ENCODE results near the gene HIRA. TPM values are rescaled to one million over a fixed set of nuclear protein-coding genes. Genes with fewer than 3 reads are reported as not detected.

Gene HIRA
- total RNA-seq, 2 donors from 2014 or later, result 10.6 to 12.9 TPM

GRCh38 chr22:19473578-19473977 is 42.0 kb upstream of the HIRA start:
- no peaks in the 10 kb centered on the region for H3K27me3 ChIP-seq
- no peak for DNase-seq
- no peak for ATAC-seq
- peaks cover 0 to 25% of the 10 kb centered on the region in 2 donors for H3K36me3 ChIP-seq (replicated peaks in 1 of 2; ENCODE audit: insufficient read depth in 1 of 2, low read depth in 2 of 2)
- no peak overlapping the region for H3K27ac ChIP-seq
- peaks cover 12% of the 10 kb centered on the region for H3K4me1 ChIP-seq
- WGBS, 2 donors, result 70 to 79% methylated on average over 3 of the region's 3 CpGs
- intact Hi-C loops (cut with DNase I), result no loop called here
- H3K9me3 ChIP-seq, result no peaks in the 10 kb centered on the region
- TF ChIP-seq CTCF (IDR thresholded peaks at IDR 0.05), result no peak
- TF ChIP-seq POLR2A (IDR thresholded peaks at IDR 0.05), result no peak
- no peak overlapping the region for H3K4me3 ChIP-seq

GRCh38 chr22:19472233-19472632 is 40.7 kb upstream of the HIRA start:
- peaks cover 2% of the 10 kb centered on the region for H3K4me1 ChIP-seq
- H3K9me3 ChIP-seq, result no peaks in the 10 kb centered on the region
- peaks cover 0 to 35% of the 10 kb centered on the region in 2 donors for H3K36me3 ChIP-seq (replicated peaks in 1 of 2; ENCODE audit: insufficient read depth in 1 of 2, low read depth in 2 of 2)
- H3K4me3 ChIP-seq, result no peak overlapping the region
- TF ChIP-seq POLR2A (IDR thresholded peaks at IDR 0.05) (no peak), CTCF (IDR thresholded peaks at IDR 0.05) (no peak)
- intact Hi-C loops (cut with DNase I), result no loop called here
- no peak overlapping the region for H3K27ac ChIP-seq
- 88 to 93% methylated on average over 8 of the region's 8 CpGs for WGBS, 2 donors
- ATAC-seq (no peak), DNase-seq (no peak)
- H3K27me3 ChIP-seq, result no peaks in the 10 kb centered on the region

GRCh38 chr22:19471572-19471971 is 40.0 kb upstream of the HIRA start:
- DNase-seq (no peak), ATAC-seq (no peak)
- intact Hi-C loops (cut with DNase I), result no loop called here
- H3K4me3 ChIP-seq, result no peak overlapping the region
- H3K36me3 ChIP-seq (replicated peaks in 1 of 2; ENCODE audit: insufficient read depth in 1 of 2, low read depth in 2 of 2), result peaks cover 0 to 40% of the 10 kb centered on the region in 2 donors
- H3K4me1 ChIP-seq, result no peaks in the 10 kb centered on the region
- no peak overlapping the region for H3K27ac ChIP-seq
- 86% methylated on average over 9 to 11 of the region's 11 CpGs for WGBS, 2 donors
- no peak for TF ChIP-seq CTCF (IDR thresholded peaks at IDR 0.05)
- TF ChIP-seq POLR2A (IDR thresholded peaks at IDR 0.05), result no peak
- H3K27me3 ChIP-seq, result no peaks in the 10 kb centered on the region
- H3K9me3 ChIP-seq, result no peaks in the 10 kb centered on the region

- ATAC-seq (no peak), DNase-seq (no peak)
- no peak overlapping the region for H3K27ac ChIP-seq
- no peaks in the 10 kb centered on the region for H3K4me1 ChIP-seq
- H3K27me3 ChIP-seq, result no peaks in the 10 kb centered on the region
- H3K4me3 ChIP-seq, result no peak overlapping the region
- 70 to 100% methylated on average over 1 to 2 of the region's 2 CpGs for WGBS, 2 donors
- H3K9me3 ChIP-seq, result no peaks in the 10 kb centered on the region
- peaks cover 0 to 48% of the 10 kb centered on the region in 2 donors for H3K36me3 ChIP-seq (replicated peaks in 1 of 2; ENCODE audit: insufficient read depth in 1 of 2, low read depth in 2 of 2)
- intact Hi-C loops (cut with DNase I), result no loop called here
- TF ChIP-seq CTCF (IDR thresholded peaks at IDR 0.05), result no peak
- no peak for TF ChIP-seq POLR2A (IDR thresholded peaks at IDR 0.05)
Observed at GRCh38 chr22:19470010-19470409, 38.5 kb upstream of the HIRA start.

DNA sequence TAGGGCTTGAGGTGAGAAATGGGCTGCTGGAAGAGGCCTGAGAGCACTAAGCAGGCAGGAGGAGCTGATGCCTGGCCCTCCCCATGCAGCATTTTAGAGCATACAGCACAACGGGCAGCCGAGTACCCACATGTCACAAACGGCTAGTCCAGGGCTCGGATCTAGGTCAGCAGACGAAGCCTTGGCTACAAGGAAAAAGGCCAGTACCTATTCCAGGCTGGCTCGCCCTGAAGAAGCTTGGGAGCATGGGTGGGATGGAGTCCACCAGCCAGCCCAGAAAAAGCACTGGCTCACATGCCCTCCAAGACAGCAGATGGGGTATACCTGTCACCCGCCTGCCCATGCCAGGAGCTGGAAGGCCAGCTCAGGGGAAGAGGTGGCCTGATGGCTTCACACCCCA is 37.9 kb upstream of the HIRA start:
- DNase-seq (no peak), ATAC-seq (no peak)
- no peaks in the 10 kb centered on the region for H3K9me3 ChIP-seq
- TF ChIP-seq POLR2A (IDR thresholded peaks at IDR 0.05) (no peak), CTCF (IDR thresholded peaks at IDR 0.05) (no peak)
- H3K27me3 ChIP-seq, result no peaks in the 10 kb centered on the region
- peaks cover 0 to 46% of the 10 kb centered on the region in 2 donors for H3K36me3 ChIP-seq (replicated peaks in 1 of 2; ENCODE audit: insufficient read depth in 1 of 2, low read depth in 2 of 2)
- intact Hi-C loops (cut with DNase I), result no loop called here
- H3K27ac ChIP-seq, result no peak overlapping the region
- no peak overlapping the region for H3K4me3 ChIP-seq
- WGBS, 2 donors, result 91% methylated on average over 5 to 7 of the region's 7 CpGs
- H3K4me1 ChIP-seq, result no peaks in the 10 kb centered on the region
